ENCODE measurements around the gene IL5.
"Not testable (repeated sequence)": the region's sequence is repeated elsewhere in the genome, so short reads cannot be mapped to it uniquely, and the experiment has no call there.

Gene IL5

DNA sequence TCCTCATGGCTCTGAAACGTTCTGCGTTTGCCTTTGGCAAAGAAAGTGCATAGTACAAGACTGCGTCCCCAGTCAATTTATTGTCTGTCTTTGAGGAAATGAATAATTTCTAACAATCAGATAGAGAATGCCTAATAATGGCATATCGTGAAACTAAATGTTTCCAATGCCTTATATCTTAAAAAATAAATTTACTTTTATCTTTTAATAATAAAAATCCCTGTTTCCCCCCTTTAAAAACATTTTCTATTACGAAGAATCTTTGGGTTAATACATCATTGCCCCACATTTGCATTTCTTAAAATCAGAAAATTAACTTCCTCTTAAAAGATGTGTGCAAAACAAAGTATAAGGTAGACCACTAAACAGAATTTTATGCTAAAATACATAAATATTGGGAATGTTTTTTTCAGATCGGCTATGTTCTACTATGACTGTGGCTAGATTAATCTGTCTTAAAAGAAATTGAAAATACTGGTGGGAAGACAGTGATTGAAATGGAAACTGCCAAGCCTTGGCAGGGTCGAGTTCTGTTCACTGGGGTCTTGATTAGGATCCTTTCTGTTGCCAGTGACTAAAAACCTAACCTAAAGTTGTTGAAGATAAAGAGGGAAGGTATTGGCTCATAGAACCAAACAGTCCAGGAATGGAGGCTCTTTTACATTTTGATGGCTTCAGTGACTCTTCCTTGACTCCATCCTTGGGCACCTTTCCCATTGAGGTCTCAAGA is at the start of gene IL5:
Gene IL5 (minus strand): TSS at position 51 of the 730 bp plus-strand sequence. CDS start 44 bp downstream, at position 7.
- no peak for DNase-seq

GRCh38 chr5:132592521-132592920 is 49.2 kb upstream of the IL5 start:
- no peak for DNase-seq

GRCh38 chr5:132591145-132591544 is 47.8 kb upstream of the IL5 start:
- no peak for DNase-seq

DNA sequence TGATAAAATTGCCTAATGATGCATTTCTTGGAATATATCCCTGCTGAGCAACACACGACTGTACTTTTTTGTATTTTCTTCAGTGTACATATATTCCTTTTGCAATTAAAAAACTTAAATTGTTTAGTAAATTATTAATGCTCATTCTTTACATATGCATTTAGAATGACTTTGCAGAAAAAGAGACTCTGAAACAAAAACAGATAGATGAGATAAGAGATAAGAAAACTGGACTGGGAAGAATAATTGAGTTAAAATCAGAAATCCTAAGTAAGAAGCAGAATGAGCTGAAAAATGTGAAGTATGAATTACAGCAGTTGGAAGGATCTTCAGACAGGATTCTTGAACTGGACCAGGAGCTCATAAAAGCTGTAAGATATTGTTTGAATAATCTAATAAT is 46.1 kb upstream of the IL5 start:
- DNase-seq: no peak

GRCh38 chr5:132586063-132586462 is 42.7 kb upstream of the IL5 start:
- DNase-seq: no peak

GRCh38 chr5:132584560-132584959 is 41.2 kb upstream of the IL5 start:
- not testable (repeated sequence) for DNase-seq

DNA sequence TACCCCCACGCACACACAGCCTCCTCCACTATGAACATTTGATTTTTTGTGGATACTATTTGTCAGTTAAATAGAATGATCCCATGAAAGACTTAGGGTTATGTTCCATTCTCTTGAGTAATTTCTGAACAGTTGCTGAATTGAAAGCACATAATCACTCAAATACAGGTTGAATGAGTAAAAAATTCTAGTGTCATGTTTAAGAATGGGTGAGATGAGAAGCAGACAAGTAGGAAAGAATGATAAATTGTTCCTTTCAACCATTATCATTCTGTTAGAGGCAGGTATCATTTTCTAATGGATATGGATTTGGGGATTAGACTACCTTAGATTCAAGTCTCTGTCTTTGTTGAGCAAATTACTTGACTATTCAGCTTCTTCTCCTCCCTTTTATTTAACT is 32.8 kb upstream of the IL5 start:
- DNase-seq: no peak

GRCh38 chr5:132566657-132567056 is 23.3 kb upstream of the IL5 start:
- DNase-seq: no peak

GRCh38 chr5:132564555-132564954 is 21.2 kb upstream of the IL5 start:
- not testable (repeated sequence) for DNase-seq

DNA sequence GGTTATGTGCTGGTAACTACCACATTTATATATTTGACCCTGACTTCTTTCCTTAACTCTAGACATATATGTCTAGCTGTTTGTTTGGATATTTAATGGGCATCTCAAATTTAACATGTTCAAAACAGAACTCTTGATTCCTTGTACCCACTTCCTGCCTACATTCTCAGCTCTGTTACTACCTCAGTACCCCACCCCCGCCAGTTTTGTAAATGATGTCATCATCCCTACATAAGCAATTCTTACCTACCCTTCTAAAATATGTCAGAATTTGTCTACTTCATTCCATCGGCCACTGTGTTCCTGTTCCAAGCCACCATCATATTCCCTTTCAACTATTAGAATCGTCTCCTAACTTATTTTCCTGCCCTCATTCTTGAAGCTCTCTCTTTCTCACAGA is 18.3 kb upstream of the IL5 start:
- no peak for DNase-seq

- no peak for DNase-seq
Observed at GRCh38 chr5:132559383-132560060, 16.2 kb upstream of the IL5 start.

GRCh38 chr5:132557478-132558172 is 14.3 kb upstream of the IL5 start:
- no peak for DNase-seq

- DNase-seq: peak; percentile 83
Observed at GRCh38 chr5:132556763-132557477, 13.6 kb upstream of the IL5 start, which contains the start of gene RAD50. Gene RAD50, plus strand, starts transcription at chr5:132556977. Its CDS starts 348 bp downstream, at chr5:132557325.

DNA sequence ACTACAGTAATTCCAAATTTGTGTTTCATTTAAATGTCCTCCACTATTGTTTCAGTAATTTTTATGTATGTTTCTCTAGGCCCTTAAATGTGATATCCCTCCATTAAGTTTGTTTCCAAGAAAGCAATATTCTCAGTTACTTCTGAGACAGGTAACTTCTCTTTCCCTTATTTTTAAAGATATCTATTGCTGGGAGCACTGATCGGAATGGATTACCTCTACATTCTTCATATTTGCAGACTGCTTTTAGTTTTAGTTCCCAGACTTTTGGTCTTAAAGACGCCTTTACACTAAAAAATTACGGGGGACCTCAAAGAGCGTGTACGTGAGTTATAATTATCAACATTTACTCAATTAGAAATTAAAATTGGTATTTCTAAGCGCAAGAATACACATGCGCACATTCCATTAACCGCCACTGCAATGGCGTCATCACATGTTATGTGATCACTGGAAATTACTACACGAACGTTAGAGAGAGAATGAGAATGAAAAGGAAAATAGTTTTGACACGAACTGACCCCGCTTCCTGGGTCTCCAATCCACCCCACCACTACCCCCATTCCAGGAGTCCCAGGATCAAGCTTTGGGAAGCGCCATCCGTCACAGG is 12.9 kb upstream of the IL5 start:
- no peak for DNase-seq

DNA sequence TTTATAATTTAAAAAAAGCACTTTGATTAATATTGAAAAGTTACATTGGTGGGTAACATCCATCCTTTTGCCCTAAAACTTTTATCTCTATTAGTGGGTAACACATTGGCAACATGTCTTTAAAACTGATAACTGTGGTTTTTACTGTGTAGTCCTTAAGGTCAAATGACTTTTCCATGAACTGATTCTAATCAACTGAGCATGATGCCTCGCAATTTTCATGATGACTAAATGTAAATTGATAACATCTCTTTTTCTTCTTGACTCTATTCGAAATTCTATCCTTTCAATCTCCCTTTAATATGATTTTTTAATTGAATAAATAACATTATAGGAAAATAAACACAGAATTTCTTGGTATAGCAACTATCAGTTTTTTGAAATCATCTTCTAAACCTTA is 6.3 kb upstream of the IL5 start:
- DNase-seq: no peak

GRCh38 chr5:132548834-132549233 is 5.5 kb upstream of the IL5 start:
- DNase-seq: not testable (repeated sequence)

GRCh38 chr5:132547269-132547668 is 3.9 kb upstream of the IL5 start:
- DNase-seq: no peak

DNA sequence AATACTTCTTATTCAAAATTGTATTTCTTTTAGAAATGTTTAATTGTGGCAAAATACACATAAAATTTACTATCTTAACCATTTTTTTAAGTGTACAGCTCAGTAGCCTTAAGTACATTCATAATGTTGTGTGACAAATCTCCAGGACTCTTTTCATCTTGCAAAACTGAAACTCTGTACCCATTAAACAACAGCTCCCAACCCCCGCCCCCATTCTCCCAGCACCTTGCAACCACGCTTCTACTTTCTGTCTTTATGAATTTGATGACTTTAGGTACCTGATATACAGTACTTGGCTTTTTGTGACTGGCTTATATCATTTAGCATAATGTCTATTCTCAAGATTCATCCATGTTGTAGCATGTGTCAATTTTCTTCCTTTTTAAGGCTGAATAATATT is 2.8 kb upstream of the IL5 start:
- no peak for DNase-seq

- DNase-seq: no peak
Observed at GRCh38 chr5:132540764-132541163, 2.6 kb downstream of the IL5 start.

DNA sequence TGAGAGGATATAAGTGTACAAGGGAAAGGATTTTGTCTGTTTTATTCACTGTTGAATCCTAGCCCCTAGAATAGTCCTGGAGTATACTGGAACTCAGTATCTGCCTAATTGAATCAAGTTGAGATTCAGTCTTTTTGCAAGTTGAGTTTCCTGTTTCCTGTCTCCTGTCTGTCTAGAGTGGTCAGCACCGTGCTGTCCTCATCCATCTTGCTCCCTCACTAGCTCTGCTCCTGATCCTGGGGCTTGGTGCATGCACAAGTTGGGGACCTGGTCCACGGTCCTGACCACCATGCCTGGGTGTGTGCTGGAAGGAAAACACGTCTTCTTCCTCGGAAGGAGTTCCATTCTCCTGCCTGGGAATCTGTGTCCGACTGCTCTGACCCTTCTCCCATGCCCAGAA is 3.2 kb downstream of the IL5 start:
- DNase-seq: no peak

- no peak for DNase-seq
Observed at GRCh38 chr5:132539716-132540115, 3.6 kb downstream of the IL5 start.

GRCh38 chr5:132530946-132531345 is 12.4 kb downstream of the IL5 start:
- DNase-seq: no peak
